Measurements from ENCODE around the gene NKD1.

Gene NKD1

DNA sequence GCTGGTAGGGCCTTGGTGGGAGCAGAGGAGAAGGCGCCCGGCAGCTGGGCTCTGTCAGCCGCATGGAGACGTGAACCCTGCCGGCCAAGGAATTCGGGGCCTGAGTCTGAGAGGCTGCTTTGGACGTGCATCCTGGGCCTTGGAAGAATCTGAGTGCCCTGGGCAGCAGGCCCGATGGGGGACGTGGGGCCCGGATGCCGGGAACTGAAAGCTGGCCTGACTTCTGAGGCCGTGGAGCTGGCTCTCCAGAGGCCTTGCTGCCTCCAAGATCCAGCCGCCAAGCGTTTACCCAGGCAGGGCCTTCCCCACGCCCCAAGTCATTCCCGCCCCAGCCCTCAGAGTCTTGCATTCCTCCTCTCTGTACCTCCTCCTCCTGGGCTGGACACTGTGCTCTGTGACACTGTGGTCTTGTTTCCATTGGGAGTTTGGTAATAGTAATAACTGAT lies 37.2 kb downstream of the NKD1 start:
- H3K4me3 ChIP-seq (ENCODE audit: low read length): no peak overlapping the region
- DNase-seq (ENCODE audit: low read depth): no peak
- TF ChIP-seq, protein P1, sequence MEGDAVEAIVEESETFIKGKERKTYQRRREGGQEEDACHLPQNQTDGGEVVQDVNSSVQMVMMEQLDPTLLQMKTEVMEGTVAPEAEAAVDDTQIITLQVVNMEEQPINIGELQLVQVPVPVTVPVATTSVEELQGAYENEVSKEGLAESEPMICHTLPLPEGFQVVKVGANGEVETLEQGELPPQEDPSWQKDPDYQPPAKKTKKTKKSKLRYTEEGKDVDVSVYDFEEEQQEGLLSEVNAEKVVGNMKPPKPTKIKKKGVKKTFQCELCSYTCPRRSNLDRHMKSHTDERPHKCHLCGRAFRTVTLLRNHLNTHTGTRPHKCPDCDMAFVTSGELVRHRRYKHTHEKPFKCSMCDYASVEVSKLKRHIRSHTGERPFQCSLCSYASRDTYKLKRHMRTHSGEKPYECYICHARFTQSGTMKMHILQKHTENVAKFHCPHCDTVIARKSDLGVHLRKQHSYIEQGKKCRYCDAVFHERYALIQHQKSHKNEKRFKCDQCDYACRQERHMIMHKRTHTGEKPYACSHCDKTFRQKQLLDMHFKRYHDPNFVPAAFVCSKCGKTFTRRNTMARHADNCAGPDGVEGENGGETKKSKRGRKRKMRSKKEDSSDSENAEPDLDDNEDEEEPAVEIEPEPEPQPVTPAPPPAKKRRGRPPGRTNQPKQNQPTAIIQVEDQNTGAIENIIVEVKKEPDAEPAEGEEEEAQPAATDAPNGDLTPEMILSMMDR (IDR thresholded peaks at IDR 0.05; ENCODE audit: insufficient read depth, low read depth, low read length, missing control alignments): no peak

DNA sequence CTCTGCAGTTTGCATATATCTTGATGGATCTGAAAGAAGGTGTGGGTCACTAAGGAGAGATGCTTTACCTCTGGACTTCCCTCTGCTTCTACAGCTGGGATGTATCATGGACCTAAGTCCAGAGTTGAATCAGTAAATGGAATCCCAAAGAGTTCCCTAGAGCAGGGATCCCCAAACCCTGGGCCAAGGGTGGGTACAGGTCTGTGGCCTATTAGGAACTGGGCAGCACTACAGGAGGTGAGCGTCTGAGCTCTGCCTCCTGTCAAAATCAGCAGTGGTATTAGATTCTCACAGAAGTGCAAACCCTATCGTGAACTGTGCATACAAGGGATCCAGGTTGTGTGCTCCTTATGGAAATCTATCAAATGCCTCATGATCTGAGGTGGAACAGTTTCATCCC lies 39.3 kb downstream of the NKD1 start:
- no peak overlapping the region for H3K4me3 ChIP-seq (ENCODE audit: low read length)
- DNase-seq (ENCODE audit: low read depth): no peak
- TF ChIP-seq, protein P1 (IDR thresholded peaks at IDR 0.05; ENCODE audit: insufficient read depth, low read depth, low read length, missing control alignments): no peak

DNA sequence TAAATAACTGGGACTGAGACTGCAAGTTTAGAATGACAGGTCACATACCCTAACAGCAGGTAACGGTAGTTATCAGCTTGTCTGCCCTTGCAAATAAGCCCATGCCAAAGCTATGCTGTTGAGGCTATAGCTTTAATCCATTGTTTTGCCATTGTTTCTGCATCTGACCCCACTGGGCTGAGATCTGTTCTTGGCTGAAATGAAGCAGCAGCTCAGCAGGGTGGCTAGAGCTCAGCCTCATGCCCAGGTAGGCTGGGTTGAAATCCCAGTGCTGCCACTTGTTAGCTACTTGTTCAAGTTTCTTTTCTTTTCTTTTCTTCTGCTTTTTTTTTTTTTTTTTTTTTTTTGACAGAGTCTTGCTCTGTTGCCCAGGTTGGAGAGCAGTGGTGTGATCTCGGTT lies 40.1 kb downstream of the NKD1 start:
- TF ChIP-seq, protein P1 (IDR thresholded peaks at IDR 0.05; ENCODE audit: insufficient read depth, low read depth, low read length, missing control alignments): no peak
- no peak for DNase-seq (ENCODE audit: low read depth)
- no peak overlapping the region for H3K4me3 ChIP-seq (ENCODE audit: low read length)

DNA sequence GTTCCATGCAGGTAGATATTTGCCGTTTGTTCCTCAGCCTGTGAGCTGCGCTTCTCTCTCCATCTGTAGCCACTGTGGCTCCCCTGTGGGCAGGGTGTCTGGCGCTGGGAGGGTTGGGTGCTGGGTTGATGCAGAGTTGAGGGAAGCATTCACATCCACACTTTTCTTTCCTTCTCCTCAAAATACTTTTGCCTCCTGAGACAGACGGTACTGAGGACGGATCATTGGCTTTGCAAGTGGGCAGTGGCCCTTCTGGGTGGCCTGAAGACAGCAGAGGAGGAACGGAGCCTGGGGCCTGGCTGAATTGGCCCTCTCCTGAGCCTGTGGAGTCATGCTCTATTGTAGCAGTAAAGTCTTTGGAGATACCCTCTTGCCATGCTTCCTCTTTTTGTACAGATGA lies 43.0 kb downstream of the NKD1 start:
- H3K4me3 ChIP-seq (ENCODE audit: low read length): no peak overlapping the region
- TF ChIP-seq, protein P1 (IDR thresholded peaks at IDR 0.05; ENCODE audit: insufficient read depth, low read depth, low read length, missing control alignments): no peak
- DNase-seq (ENCODE audit: low read depth): no peak

DNA sequence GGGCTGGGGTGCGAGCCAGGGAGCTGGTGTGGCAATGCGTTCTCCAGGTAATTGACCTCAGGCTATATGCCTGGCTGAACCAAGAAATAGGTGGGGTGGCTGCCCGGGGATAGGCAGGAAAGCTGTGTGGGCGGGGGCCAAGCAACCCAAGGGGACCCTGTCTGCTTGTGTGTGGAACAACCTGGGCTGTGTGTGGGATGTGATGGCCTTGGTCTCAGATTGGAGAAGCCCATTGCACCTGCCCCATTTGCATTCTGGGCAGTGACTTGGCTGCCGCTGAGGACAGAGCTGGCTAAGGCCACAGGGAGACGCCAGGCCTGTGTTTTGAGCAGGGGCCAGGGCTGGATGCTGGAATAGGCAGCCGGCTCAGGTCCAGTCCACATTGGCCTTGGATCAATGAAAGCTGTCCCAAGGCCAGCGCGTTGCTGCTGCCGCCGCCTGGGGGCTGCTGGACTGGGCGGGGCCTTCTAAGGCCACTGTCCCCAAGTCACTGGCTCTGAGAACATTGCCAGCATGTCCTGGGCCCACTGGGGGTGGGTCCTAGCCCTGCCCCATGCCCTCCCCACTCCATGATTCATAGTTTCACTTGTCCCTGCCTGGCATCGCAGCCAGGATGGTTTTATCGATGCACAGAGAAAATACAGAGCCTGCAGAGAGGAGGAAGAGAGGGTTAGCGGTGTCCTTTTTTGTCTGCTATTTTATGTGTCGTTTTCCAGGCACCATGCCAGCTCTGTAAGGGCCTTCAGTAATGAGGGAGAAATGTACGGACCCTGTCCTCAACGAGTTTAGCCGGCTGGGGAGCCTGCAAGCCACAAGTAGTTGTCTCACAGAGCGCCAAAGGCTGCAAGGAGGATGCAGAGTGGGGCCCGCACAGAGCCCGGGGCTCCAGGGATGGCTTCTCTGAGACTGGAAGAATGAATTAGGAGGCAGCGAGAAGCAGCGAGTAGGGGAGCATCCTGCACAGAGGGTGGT lies 43.9 kb downstream of the NKD1 start:
- TF ChIP-seq, protein P1 (IDR thresholded peaks at IDR 0.05; ENCODE audit: insufficient read depth, low read depth, low read length, missing control alignments): no peak

DNA sequence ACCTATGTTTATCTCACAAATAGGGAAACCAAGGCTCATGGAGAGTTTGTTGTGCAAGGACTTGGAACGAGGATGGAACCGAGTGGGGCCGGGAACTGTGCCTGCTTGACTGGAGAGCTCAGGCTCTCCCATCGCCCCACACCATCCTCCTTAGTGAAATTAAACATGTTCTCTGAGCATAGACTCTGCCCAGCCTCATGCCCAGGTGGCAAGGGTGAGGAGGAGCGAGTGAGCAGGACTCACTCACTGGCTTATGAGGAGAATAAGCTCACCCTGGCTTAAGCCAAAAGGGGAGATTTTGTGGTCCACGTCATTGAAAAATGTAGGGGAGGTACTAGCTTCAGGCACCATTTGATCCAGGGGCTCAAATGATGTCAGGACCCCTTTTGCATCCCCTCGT lies 44.8 kb downstream of the NKD1 start:
- no peak for DNase-seq (ENCODE audit: low read depth)
- H3K4me3 ChIP-seq (ENCODE audit: low read length): no peak overlapping the region
- TF ChIP-seq, protein P1 (IDR thresholded peaks at IDR 0.05; ENCODE audit: insufficient read depth, low read depth, low read length, missing control alignments): no peak

More for the DNA sequence above, 43.9 kb downstream of the NKD1 start:
- DNase-seq (ENCODE audit: low read depth): no peak
- H3K4me3 ChIP-seq (ENCODE audit: low read length): no peak overlapping the region

Measured in epithelial cell of esophagus (primary cell).